HL-60 (cell line): ENCODE data around the gene WDR91.

ENCODE experiments used
- DNase-seq, 2 experiments: peaks; one replicate each; pipeline ENCODE4 v3.0.0-alpha.2; 2010 to 2020; ENCODE audit warnings: low read depth in 1 of 2, low spot score in 1 of 2
- H3K27ac ChIP-seq: fragments of 250-450 bp; sonication (Bioruptor Pico); replicated peaks from 2 replicates; pipeline ENCODE4 v1.5.1; 2020; ENCODE audit warnings: mild to moderate bottlenecking, moderate library complexity
- H3K27me3 ChIP-seq: fragments of 250-450 bp; sonication (Bioruptor Pico); 2 replicates; pipeline ENCODE4 v1.5.1; 2021; ENCODE audit warnings: mild to moderate bottlenecking, moderate library complexity; ENCODE audit not compliant: insufficient read depth, poor library complexity, severe bottlenecking
- H3K4me3 ChIP-seq: replicated peaks from 2 replicates; pipeline ENCODE4 v1.5.1; 2011; ENCODE audit warnings: mild to moderate bottlenecking, control low read depth, low read length; ENCODE audit not compliant: insufficient read depth
- CTCF ChIP-seq: IDR thresholded peaks from one replicate; pipeline ENCODE4 v1.5.1; 2011; ENCODE audit warnings: low read length, control low read depth, inconsistent platforms; ENCODE audit not compliant: insufficient read depth
- GABPA ChIP-seq: IDR thresholded peaks from 2 replicates; pipeline ENCODE4 v1.6.1; 2012; ENCODE audit warnings: low read depth
- POLR2AphosphoS5 ChIP-seq: IDR thresholded peaks from 2 replicates; pipeline ENCODE4 v1.6.1; 2012; ENCODE audit warnings: low read depth
- REST ChIP-seq: IDR thresholded peaks from 2 replicates; pipeline ENCODE4 v1.6.1; 2012; ENCODE audit warnings: low read depth; ENCODE audit not compliant: insufficient replicate concordance
- SPI1 ChIP-seq: IDR thresholded peaks from 2 replicates; pipeline ENCODE4 v1.6.1; 2012; ENCODE audit warnings: low read depth, mild to moderate bottlenecking, borderline replicate concordance

Gene WDR91

GRCh38 chr7:135201350-135201749 is 10.0 kb downstream of the WDR91 start:
- Histone ChIP-seq H3K27ac (no peak overlapping the region), H3K4me3 (no peak overlapping the region), H3K27me3 (no peaks in the 10 kb centered on the region)
- no peak for TF ChIP-seq GABPA
- TF ChIP-seq SPI1 = no peak
- TF ChIP-seq CTCF = no peak
- no peak for TF ChIP-seq POLR2AphosphoS5
- TF ChIP-seq REST = no peak
- no peak for DNase-seq

GRCh38 chr7:135200821-135201331 is 10.4 kb downstream of the WDR91 start:
- Histone ChIP-seq H3K27me3 (no peaks in the 10 kb centered on the region), H3K4me3 (no peak overlapping the region), H3K27ac (no peak overlapping the region)
- no peak for DNase-seq
- TF ChIP-seq CTCF = no peak
- no peak for TF ChIP-seq GABPA

- no peak for DNase-seq
- H3K27ac ChIP-seq = no peak overlapping the region
- TF ChIP-seq CTCF = no peak
- TF ChIP-seq GABPA = no peak
- no peak for TF ChIP-seq SPI1
- TF ChIP-seq REST = no peak
- TF ChIP-seq POLR2AphosphoS5 = no peak
These were observed 11.9 kb downstream of the WDR91 start for GRCh38 chr7:135199439-135199838.

GRCh38 chr7:135197906-135198655 is 13.2 kb downstream of the WDR91 start:
- H3K4me3 ChIP-seq = no peak overlapping the region
- no peak for DNase-seq
- no peak overlapping the region for H3K27ac ChIP-seq
- H3K27me3 ChIP-seq = no peaks in the 10 kb centered on the region
- no peak for TF ChIP-seq POLR2AphosphoS5
- no peak for TF ChIP-seq CTCF
- no peak for TF ChIP-seq REST
- no peak for TF ChIP-seq GABPA
- no peak for TF ChIP-seq SPI1

More at GRCh38 chr7:135199439-135199838, 11.9 kb downstream of the WDR91 start:
- H3K4me3 ChIP-seq = no peak overlapping the region
- no peaks in the 10 kb centered on the region for H3K27me3 ChIP-seq
